ENCODE data around the gene PJA2. TPM values are rescaled to one million over a fixed set of nuclear protein-coding genes. Genes with fewer than 3 reads are reported as not detected.

PJA2 gene
- total RNA-seq, 2 experiments from 2014 or later: 88.8 to 92.9 TPM

DNA sequence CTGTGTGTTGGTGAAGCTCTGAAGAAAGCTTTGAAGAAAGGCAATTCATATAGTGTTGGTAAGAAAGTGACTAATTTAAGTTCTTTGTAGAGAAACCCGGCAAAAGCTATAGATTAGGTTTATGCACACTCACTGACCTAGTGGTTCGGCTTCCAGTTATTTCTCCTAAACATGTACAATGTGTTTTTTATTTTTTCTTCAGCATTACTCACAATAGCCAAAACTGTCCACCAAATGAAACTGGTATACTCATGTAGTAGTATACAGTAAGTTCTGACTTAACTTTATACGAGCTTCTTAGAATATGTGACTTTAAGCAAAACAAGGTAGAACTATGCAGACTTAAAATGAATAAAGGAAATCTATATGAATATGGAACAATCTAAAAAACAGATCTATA is 44.8 kb downstream of the PJA2 start:
- no peaks in the 10 kb centered on the region for H3K27me3 Mint-ChIP-seq
- no peak overlapping the region for H3K4me3 ChIP-seq (ENCODE audit: low read length)
- no peak overlapping the region for H3K27ac ChIP-seq (ENCODE audit: low read depth in 1 of 2, low read length in 2 of 2)
- no peaks in the 10 kb centered on the region for H3K4me1 ChIP-seq (ENCODE audit: insufficient read depth, low read length)
- H3K4me1 Mint-ChIP-seq (ENCODE audit: low read depth): peaks cover 53% of the 10 kb centered on the region
- no peak overlapping the region for H3K4me3 Mint-ChIP-seq
- H3K27ac Mint-ChIP-seq: no peak overlapping the region
- peaks cover 89% of the 10 kb centered on the region for H3K36me3 Mint-ChIP-seq (ENCODE audit: low read depth)
- ChIA-PET POLR2A (no interaction called here), CTCF (interaction anchor here (1.1 kb wide), 2 partner anchors 10 to 25 kb away, joined by 3 to 4 read pairs; no protein-coding TSS in a partner anchor)
- intact Hi-C loops (cut with DNase I, micrococcal nuclease): no loop called here
- peaks cover 2% of the 10 kb centered on the region for H3K9me3 Mint-ChIP-seq
- H3K27me3 ChIP-seq (ENCODE audit: control insufficient read depth in 1 of 2, insufficient read depth in 2 of 2, low read length in 2 of 2): no peaks in the 10 kb centered on the region
- ATAC-seq (ENCODE audit: poor library complexity): no peak
- TF ChIP-seq CTCF (IDR thresholded peaks at IDR 0.05): no peak
- no peak for DNase-seq
- peaks cover 64% of the 10 kb centered on the region for H3K36me3 ChIP-seq (ENCODE audit: insufficient read depth, low read length)
- no peaks in the 10 kb centered on the region for H3K9me3 ChIP-seq (ENCODE audit: control insufficient read depth in 1 of 2, insufficient read depth in 1 of 2, low read length in 2 of 2)

DNA sequence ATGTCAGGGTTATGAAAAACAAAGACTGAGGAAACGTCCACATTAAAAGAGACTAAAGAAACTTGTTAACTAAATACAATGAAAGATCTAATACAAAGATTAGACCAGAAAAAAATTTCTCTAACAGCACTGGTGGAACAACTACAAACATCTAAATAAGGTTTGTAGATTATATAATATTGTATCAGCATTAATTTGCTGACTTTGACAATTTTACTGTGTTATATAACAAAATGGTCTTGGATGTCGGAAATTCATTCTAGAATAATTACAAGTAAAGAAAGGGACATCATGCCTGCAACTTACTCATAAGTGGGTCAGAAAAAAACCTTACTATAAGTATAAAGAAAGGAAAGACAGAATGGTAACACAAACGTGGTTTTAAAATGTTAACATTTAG is 50.1 kb downstream of the PJA2 start:
- no peak overlapping the region for H3K4me3 Mint-ChIP-seq
- Histone ChIP-seq H3K4me3 (ENCODE audit: low read length) (no peak overlapping the region), H3K4me1 (ENCODE audit: insufficient read depth, low read length) (no peaks in the 10 kb centered on the region), H3K27ac (ENCODE audit: low read depth in 1 of 2, low read length in 2 of 2) (no peak overlapping the region), H3K9me3 (ENCODE audit: control insufficient read depth in 1 of 2, insufficient read depth in 1 of 2, low read length in 2 of 2) (no peaks in the 10 kb centered on the region), H3K27me3 (ENCODE audit: control insufficient read depth in 1 of 2, insufficient read depth in 2 of 2, low read length in 2 of 2) (no peaks in the 10 kb centered on the region), H3K36me3 (ENCODE audit: insufficient read depth, low read length) (peaks cover 77% of the 10 kb centered on the region)
- CTCF ChIA-PET: no interaction called here
- POLR2A ChIA-PET: no interaction called here
- no peaks in the 10 kb centered on the region for H3K27me3 Mint-ChIP-seq
- ATAC-seq (ENCODE audit: poor library complexity) (no peak), DNase-seq (no peak)
- no peaks in the 10 kb centered on the region for H3K9me3 Mint-ChIP-seq
- peaks cover 94% of the 10 kb centered on the region for H3K36me3 Mint-ChIP-seq (ENCODE audit: low read depth)
- no peak for TF ChIP-seq CTCF (IDR thresholded peaks at IDR 0.05)
- peaks cover 37% of the 10 kb centered on the region for H3K4me1 Mint-ChIP-seq (ENCODE audit: low read depth)
- intact Hi-C loops (cut with DNase I, micrococcal nuclease): loop anchor here in 1 of 2 experiments (10.0 kb wide), 1 partner anchor 45 kb away; the partner anchor contains the start of gene PJA2
- no peak overlapping the region for H3K27ac Mint-ChIP-seq

GRCh38 chr5:109357807-109358206 is 52.0 kb downstream of the PJA2 start:
- intact Hi-C loops (cut with DNase I, micrococcal nuclease): loop anchor here in 1 of 2 experiments (10.0 kb wide), 1 partner anchor 47 kb away; the partner anchor contains the start of gene PJA2
- ChIA-PET CTCF (no interaction called here), POLR2A (no interaction called here)
- Mint-ChIP-seq H3K27ac (peak overlapping the region; percentile 1), H3K4me1 (ENCODE audit: low read depth) (peaks cover 28% of the 10 kb centered on the region), H3K27me3 (no peaks in the 10 kb centered on the region), H3K36me3 (ENCODE audit: low read depth) (peaks cover 81% of the 10 kb centered on the region), H3K4me3 (no peak overlapping the region), H3K9me3 (no peaks in the 10 kb centered on the region)
- no peak for DNase-seq
- H3K9me3 ChIP-seq (ENCODE audit: control insufficient read depth in 1 of 2, insufficient read depth in 1 of 2, low read length in 2 of 2): no peaks in the 10 kb centered on the region
- no peak for TF ChIP-seq CTCF (IDR thresholded peaks at IDR 0.05)
- no peak overlapping the region for H3K27ac ChIP-seq (ENCODE audit: low read depth in 1 of 2, low read length in 2 of 2)
- ATAC-seq (ENCODE audit: poor library complexity): no peak
- no peaks in the 10 kb centered on the region for H3K4me1 ChIP-seq (ENCODE audit: insufficient read depth, low read length)
- H3K4me3 ChIP-seq (ENCODE audit: low read length): no peak overlapping the region
- no peaks in the 10 kb centered on the region for H3K27me3 ChIP-seq (ENCODE audit: control insufficient read depth in 1 of 2, insufficient read depth in 2 of 2, low read length in 2 of 2)
- H3K36me3 ChIP-seq (ENCODE audit: insufficient read depth, low read length): peaks cover 67% of the 10 kb centered on the region

Measured in CD4-positive, alpha-beta T cell (primary cell).